GM18907 (cell line): ENCODE results near the gene NARF.

Experiments
- ATAC-seq: cut with Tn5 transposase; IDR thresholded peaks from one replicate; pipeline ENCODE4 v1.9.1; 2021; ENCODE audit warnings: mild to moderate bottlenecking, moderate library complexity; ENCODE audit not compliant: unreplicated experiment

NARF gene

GRCh38 chr17:82470065-82470464, 11.5 kb downstream of the NARF start:
- no peak for ATAC-seq

GRCh38 chr17:82474223-82475010, 15.9 kb downstream of the NARF start:
- no peak for ATAC-seq

GRCh38 chr17:82475458-82475857, 16.9 kb downstream of the NARF start:
- ATAC-seq: no peak

- no peak for ATAC-seq
Measured at GRCh38 chr17:82477934-82478333, 19.4 kb downstream of the NARF start.

GRCh38 chr17:82479602-82480001, 21.1 kb downstream of the NARF start:
- no peak for ATAC-seq

GRCh38 chr17:82480318-82480717, 21.8 kb downstream of the NARF start:
- ATAC-seq: no peak

GRCh38 chr17:82483204-82483660, 24.7 kb downstream of the NARF start:
- ATAC-seq: no peak

- ATAC-seq: no peak
Measured at GRCh38 chr17:82483836-82484235, 25.3 kb downstream of the NARF start.

GRCh38 chr17:82486231-82487094, 27.9 kb downstream of the NARF start:
- no peak for ATAC-seq

- no peak for ATAC-seq
Measured at GRCh38 chr17:82487910-82488309, 29.4 kb downstream of the NARF start.

- ATAC-seq: no peak
Measured at GRCh38 chr17:82489117-82489516, 30.6 kb downstream of the NARF start.

- no peak for ATAC-seq
Measured at GRCh38 chr17:82489851-82490511, 31.4 kb downstream of the NARF start.

GRCh38 chr17:82490512-82491195, 32.1 kb downstream of the NARF start:
- ATAC-seq: no peak

- ATAC-seq: no peak
Measured at GRCh38 chr17:82491196-82491530, 32.6 kb downstream of the NARF start.

- no peak for ATAC-seq
Measured at GRCh38 chr17:82491533-82491932, 33.0 kb downstream of the NARF start.

- no peak for ATAC-seq
Measured at GRCh38 chr17:82492643-82493225, 34.2 kb downstream of the NARF start.

- no peak for ATAC-seq
Measured at GRCh38 chr17:82493226-82493781, 34.8 kb downstream of the NARF start.

- peak; percentile 52 for ATAC-seq
Measured at GRCh38 chr17:82494236-82495055, 35.9 kb downstream of the NARF start.

GRCh38 chr17:82495844-82496528, 37.4 kb downstream of the NARF start:
- ATAC-seq: no peak
